ENCODE measurements around the gene THRB.

Gene THRB

GRCh38 chr3:24133942-24134341 lies 360.7 kb downstream of the THRB start:
- TF ChIP-seq, protein P1, sequence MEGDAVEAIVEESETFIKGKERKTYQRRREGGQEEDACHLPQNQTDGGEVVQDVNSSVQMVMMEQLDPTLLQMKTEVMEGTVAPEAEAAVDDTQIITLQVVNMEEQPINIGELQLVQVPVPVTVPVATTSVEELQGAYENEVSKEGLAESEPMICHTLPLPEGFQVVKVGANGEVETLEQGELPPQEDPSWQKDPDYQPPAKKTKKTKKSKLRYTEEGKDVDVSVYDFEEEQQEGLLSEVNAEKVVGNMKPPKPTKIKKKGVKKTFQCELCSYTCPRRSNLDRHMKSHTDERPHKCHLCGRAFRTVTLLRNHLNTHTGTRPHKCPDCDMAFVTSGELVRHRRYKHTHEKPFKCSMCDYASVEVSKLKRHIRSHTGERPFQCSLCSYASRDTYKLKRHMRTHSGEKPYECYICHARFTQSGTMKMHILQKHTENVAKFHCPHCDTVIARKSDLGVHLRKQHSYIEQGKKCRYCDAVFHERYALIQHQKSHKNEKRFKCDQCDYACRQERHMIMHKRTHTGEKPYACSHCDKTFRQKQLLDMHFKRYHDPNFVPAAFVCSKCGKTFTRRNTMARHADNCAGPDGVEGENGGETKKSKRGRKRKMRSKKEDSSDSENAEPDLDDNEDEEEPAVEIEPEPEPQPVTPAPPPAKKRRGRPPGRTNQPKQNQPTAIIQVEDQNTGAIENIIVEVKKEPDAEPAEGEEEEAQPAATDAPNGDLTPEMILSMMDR (IDR thresholded peaks at IDR 0.05) = no peak
- no peaks in the 10 kb centered on the region for H3K4me1 Mint-ChIP-seq
- H3K9me3 Mint-ChIP-seq = no peaks in the 10 kb centered on the region
- DNase-seq = no peak
- no peaks in the 10 kb centered on the region for H3K36me3 Mint-ChIP-seq (ENCODE audit: low read depth)
- H3K4me3 Mint-ChIP-seq = no peak overlapping the region
- H3K27me3 Mint-ChIP-seq (ENCODE audit: low read depth, poor library complexity) = no peaks in the 10 kb centered on the region
- peak overlapping the region; percentile 19 for H3K27ac Mint-ChIP-seq

GRCh38 chr3:24133436-24133835 lies 361.2 kb downstream of the THRB start:
- TF ChIP-seq, protein P1 (IDR thresholded peaks at IDR 0.05) = no peak
- Mint-ChIP-seq H3K27ac (no peak overlapping the region), H3K4me3 (no peak overlapping the region), H3K36me3 (ENCODE audit: low read depth) (no peaks in the 10 kb centered on the region), H3K27me3 (ENCODE audit: low read depth, poor library complexity) (no peaks in the 10 kb centered on the region), H3K9me3 (no peaks in the 10 kb centered on the region), H3K4me1 (no peaks in the 10 kb centered on the region)
- no peak for DNase-seq

DNA sequence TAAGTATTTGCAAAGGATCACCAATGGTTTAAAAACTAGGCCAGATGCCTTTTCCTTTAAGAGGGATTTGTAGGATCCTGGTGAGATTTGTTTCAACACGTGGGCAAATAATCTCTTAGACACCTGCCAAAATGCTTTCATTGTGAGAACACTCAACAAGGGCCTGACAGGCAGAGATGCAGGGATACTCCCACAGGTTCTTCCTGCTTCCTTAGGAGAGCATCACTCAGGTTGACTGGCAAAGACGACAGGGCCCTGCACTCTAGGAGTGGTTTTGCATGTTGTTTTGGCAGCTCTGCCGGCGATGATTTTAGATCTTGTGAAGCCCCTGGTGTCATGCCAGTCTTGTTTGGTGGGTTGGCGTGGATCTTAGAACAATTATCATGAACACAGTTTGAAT lies 365.1 kb downstream of the THRB start:
- no peak overlapping the region for H3K27ac Mint-ChIP-seq
- H3K9me3 Mint-ChIP-seq = no peaks in the 10 kb centered on the region
- no peak for DNase-seq
- no peak overlapping the region for H3K4me3 Mint-ChIP-seq
- H3K4me1 Mint-ChIP-seq = peaks cover 5% of the 10 kb centered on the region
- TF ChIP-seq, protein P1 (IDR thresholded peaks at IDR 0.05) = no peak
- no peaks in the 10 kb centered on the region for H3K27me3 Mint-ChIP-seq (ENCODE audit: low read depth, poor library complexity)
- H3K36me3 Mint-ChIP-seq (ENCODE audit: low read depth) = no peaks in the 10 kb centered on the region

DNA sequence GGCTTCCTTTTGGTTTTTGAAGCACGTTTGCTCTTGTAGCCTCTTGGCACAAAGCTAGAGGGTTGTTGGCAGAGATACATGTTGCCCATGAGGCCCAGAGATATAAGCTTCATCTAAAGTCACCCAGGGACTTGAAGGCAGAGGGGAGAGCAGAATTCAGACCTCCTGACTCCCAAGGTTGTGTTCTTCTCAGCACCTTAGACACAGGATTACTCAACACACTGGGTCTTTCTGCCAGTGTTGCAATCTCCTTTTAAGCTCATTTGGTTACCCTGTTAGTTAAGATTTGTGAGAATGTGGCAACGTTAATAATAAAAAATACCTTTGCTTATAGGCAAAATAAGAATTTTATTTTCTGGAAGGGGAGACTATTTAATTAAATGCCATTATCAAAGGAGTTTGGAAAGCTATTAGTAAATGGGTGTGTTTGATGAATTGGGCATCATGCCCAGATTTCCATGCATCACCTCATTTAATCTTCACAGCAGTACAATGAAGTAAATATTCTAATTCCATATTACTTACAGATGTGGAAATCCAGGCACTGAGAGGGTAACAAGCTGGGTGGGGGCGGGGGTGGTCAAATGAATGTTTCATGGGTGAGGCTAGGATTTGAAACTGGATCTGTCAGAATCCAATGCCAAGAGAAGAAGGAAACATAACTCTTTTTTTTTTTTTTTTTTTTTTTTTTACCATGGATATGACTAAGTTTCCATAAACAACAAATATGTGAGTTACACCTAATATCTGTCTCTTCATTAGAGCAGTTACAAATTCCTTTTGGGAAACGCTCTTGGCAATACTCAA lies 366.2 kb downstream of the THRB start:
- TF ChIP-seq, protein P1 (IDR thresholded peaks at IDR 0.05) = no peak
- Mint-ChIP-seq H3K4me3 (no peak overlapping the region), H3K36me3 (ENCODE audit: low read depth) (no peaks in the 10 kb centered on the region), H3K4me1 (peaks cover 5% of the 10 kb centered on the region), H3K27ac (no peak overlapping the region), H3K9me3 (no peaks in the 10 kb centered on the region), H3K27me3 (ENCODE audit: low read depth, poor library complexity) (no peaks in the 10 kb centered on the region)
- no peak for DNase-seq

DNA sequence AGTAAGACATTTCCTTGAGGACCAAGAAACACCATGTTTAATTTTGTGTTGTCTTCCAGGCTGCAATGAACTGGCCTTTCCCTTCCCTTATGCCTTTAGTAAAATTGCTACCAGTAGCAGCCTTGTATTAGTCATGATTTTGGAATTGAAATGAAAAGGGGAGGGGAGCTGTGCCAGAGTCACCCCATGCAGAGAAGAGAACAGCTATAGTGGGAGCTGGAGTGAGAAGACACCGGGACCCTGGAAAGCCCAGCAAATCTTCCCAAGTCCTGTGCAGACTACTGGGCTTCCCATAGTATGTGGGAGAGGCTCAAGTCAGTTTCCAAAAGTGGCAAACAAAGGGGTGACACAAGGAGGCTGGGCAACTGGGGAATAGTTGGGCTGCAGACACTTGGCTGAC lies 371.1 kb downstream of the THRB start:
- Mint-ChIP-seq H3K4me1 (peaks cover 19% of the 10 kb centered on the region), H3K27ac (no peak overlapping the region), H3K27me3 (ENCODE audit: low read depth, poor library complexity) (peaks cover 4% of the 10 kb centered on the region), H3K9me3 (no peaks in the 10 kb centered on the region), H3K36me3 (ENCODE audit: low read depth) (no peaks in the 10 kb centered on the region), H3K4me3 (no peak overlapping the region)
- DNase-seq = no peak
- TF ChIP-seq, protein P1 (IDR thresholded peaks at IDR 0.05) = no peak

DNA sequence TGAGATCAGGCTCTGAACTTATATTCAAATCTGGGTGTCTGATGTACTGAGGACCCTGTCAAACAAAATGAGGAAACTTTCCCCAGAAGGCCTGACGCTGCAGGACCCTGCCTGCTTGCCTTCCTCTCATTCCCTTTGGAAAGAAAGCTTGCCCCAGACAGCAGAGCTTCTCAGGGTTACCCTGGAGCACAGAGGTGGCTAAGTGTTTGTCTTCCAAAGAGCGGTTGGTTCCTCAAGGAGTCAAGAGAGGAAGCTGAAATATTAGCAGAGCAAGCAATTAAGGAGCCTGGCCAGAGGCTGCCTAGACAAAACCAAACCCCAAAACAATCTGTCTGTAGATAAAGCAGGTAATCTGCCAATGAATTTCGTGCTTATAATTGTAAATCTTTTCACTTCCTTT lies 374.2 kb downstream of the THRB start:
- H3K36me3 Mint-ChIP-seq (ENCODE audit: low read depth) = no peaks in the 10 kb centered on the region
- H3K4me1 Mint-ChIP-seq = peaks cover 15% of the 10 kb centered on the region
- H3K27me3 Mint-ChIP-seq (ENCODE audit: low read depth, poor library complexity) = peaks cover 10% of the 10 kb centered on the region
- H3K27ac Mint-ChIP-seq = no peak overlapping the region
- no peak for DNase-seq
- H3K9me3 Mint-ChIP-seq = no peaks in the 10 kb centered on the region
- TF ChIP-seq, protein P1 (IDR thresholded peaks at IDR 0.05) = no peak
- no peak overlapping the region for H3K4me3 Mint-ChIP-seq
